A549 (cell line): Measurements from ENCODE around the gene GCNT2. TPM values are rescaled to one million over a fixed set of nuclear protein-coding genes. Genes with fewer than 3 reads are reported as not detected.

Source experiments
- ATAC-seq, 2 experiments: fragments of 200-7000 bp in 1 of 2; fragments of >200 bp in 1 of 2; cut with Nextera tagmentation in 1 of 2; cut with Tn5 transposase in 1 of 2; 3 replicates each; pipeline versions ENCODE4 v1.8.0 to v1.9.1; 2018 to 2020; ENCODE audit warnings: mild to moderate bottlenecking in 1 of 2, moderate library complexity in 1 of 2
- CTCF ChIA-PET: fragments of 300-600 bp; sonication (Branson Sonifier 250); formaldehyde crosslinking; extraction: SDS; loops from one replicate; lab custom pipeline; 2021; ENCODE audit warnings: antibody characterized with exemption, inconsistent platforms; lab: Yijun Ruan, JAX
- POLR2A ChIA-PET: fragments of 350-600 bp; formaldehyde crosslinking; extraction: SDS; loops from one replicate; lab custom pipeline; 2021; ENCODE audit warnings: antibody characterized with exemption, inconsistent platforms; lab: Yijun Ruan, JAX
- DNase-seq, 2 experiments: peaks; one replicate each; pipeline versions ENCODE4 v3.0.0 to v3.0.0-alpha.2; 2011 to 2016; ENCODE audit warnings: low read depth in 1 of 2, low spot score in 1 of 2
- FAIRE-seq: peaks from 2 replicates; lab custom pipeline; 2011; peaks lifted over from hg19 to GRCh38; lab: Jason Lieb, UNC
- H3K27ac ChIP-seq, 2 experiments: fragments of >200 bp; sonication (Bioruptor Twin); formaldehyde crosslinking; 3 replicates each; pipeline ENCODE4 v1.5.1; 2016 to 2017
- H3K4me1 ChIP-seq: fragments of >200 bp; sonication (Bioruptor Twin); formaldehyde crosslinking; 3 replicates; pipeline ENCODE4 v1.6.1; 2016
- H3K4me2 ChIP-seq: fragments of >200 bp; sonication (Bioruptor Twin); formaldehyde crosslinking; 3 replicates; pipeline ENCODE4 v1.6.1; 2016
- H3K4me3 ChIP-seq: fragments of >200 bp; sonication (Bioruptor Twin); formaldehyde crosslinking; 3 replicates; pipeline ENCODE4 v1.5.1; 2016
- H3K9me3 ChIP-seq: fragments of >200 bp; sonication (Bioruptor Twin); formaldehyde crosslinking; 3 replicates; pipeline ENCODE4 v1.6.1; 2016
- CBX2 ChIP-seq: fragments of 200-600 bp; sonication (generic); IDR thresholded peaks from 2 replicates; pipeline ENCODE4 v1.6.1; 2016; ENCODE audit warnings: low read depth, mild to moderate bottlenecking, borderline replicate concordance
- CHD4 ChIP-seq: fragments of 200-600 bp; sonication (generic); IDR thresholded peaks from 2 replicates; pipeline ENCODE4 v1.6.1; 2016; ENCODE audit warnings: antibody characterized with exemption, mild to moderate bottlenecking, borderline replicate concordance
- EHMT2 ChIP-seq: fragments of 200-600 bp; sonication (generic); IDR thresholded peaks from 2 replicates; pipeline ENCODE4 v1.6.1; 2016; ENCODE audit warnings: antibody characterized with exemption, low read depth, mild to moderate bottlenecking, moderate library complexity
- ESRRA ChIP-seq: fragments of 150-350 bp; IDR thresholded peaks from 2 replicates; pipeline ENCODE4 v1.6.1; 2014; ENCODE audit warnings: mild to moderate bottlenecking, low read length, borderline replicate concordance
- FOSL2 ChIP-seq, 2 experiments: fragments of 450-650 bp in 1 of 2; fragments of >200 bp in 1 of 2; sonication (Bioruptor Twin) in 1 of 2; formaldehyde crosslinking; IDR thresholded peaks; 2 replicates each; pipeline versions ENCODE4 v1.5.0 to v1.6.1; 2016 to 2020; ENCODE audit warnings: mild to moderate bottlenecking in 1 of 2, moderate library complexity in 1 of 2
- HDAC2 ChIP-seq: fragments of 200-600 bp; sonication (generic); IDR thresholded peaks from 2 replicates; pipeline ENCODE4 v1.6.1; 2016
- HOXA7 ChIP-seq: fragments of 250-450 bp; sonication (Bioruptor Pico); IDR thresholded peaks from 2 replicates; pipeline ENCODE4 v1.5.0; 2020; ENCODE audit warnings: mild to moderate bottlenecking, moderate library complexity
- HOXB13 ChIP-seq: fragments of 250-450 bp; sonication (Bioruptor Pico); IDR thresholded peaks from 2 replicates; pipeline ENCODE4 v1.5.0; 2020; ENCODE audit warnings: low read depth, mild to moderate bottlenecking, moderate library complexity
- HOXB5 ChIP-seq: fragments of 250-450 bp; sonication (Bioruptor Pico); IDR thresholded peaks from 2 replicates; pipeline ENCODE4 v1.5.0; 2020; ENCODE audit warnings: mild to moderate bottlenecking, moderate library complexity
- KDM1A ChIP-seq: fragments of 200-600 bp; sonication (generic); IDR thresholded peaks from 2 replicates; pipeline ENCODE4 v1.6.1; 2016; ENCODE audit warnings: low read depth, mild to moderate bottlenecking
- MAZ ChIP-seq: fragments of 150-350 bp; IDR thresholded peaks from 2 replicates; pipeline ENCODE4 v1.6.1; 2014; ENCODE audit warnings: antibody characterized with exemption, low read depth, low read length, borderline replicate concordance
- NR3C1 ChIP-seq: fragments of >200 bp; sonication (Bioruptor Twin); formaldehyde crosslinking; IDR thresholded peaks from 3 replicates; pipeline ENCODE4 v1.6.1; 2017
- POLR2AphosphoS2 ChIP-seq: conservative IDR thresholded peaks from 2 replicates; pipeline ENCODE4 v1.6.1; 2012; ENCODE audit warnings: low read length, improper control_type of control experiment, inconsistent platforms
- RNF2 ChIP-seq: fragments of 200-600 bp; sonication (generic); IDR thresholded peaks from 2 replicates; pipeline ENCODE4 v1.6.1; 2016; ENCODE audit warnings: low read depth, mild to moderate bottlenecking, antibody characterized with exemption, moderate library complexity, borderline replicate concordance
- SMC3 ChIP-seq: fragments of >200 bp; sonication (Bioruptor Twin); formaldehyde crosslinking; IDR thresholded peaks from 3 replicates; pipeline ENCODE4 v1.6.1; 2018; ENCODE audit warnings: inconsistent platforms
- SREBF2 ChIP-seq: fragments of 450-650 bp; IDR thresholded peaks from 2 replicates; pipeline ENCODE4 v1.6.1; 2014; ENCODE audit warnings: mild to moderate bottlenecking, moderate library complexity
- ZC3H11A ChIP-seq: fragments of 450-650 bp; IDR thresholded peaks from 2 replicates; pipeline ENCODE4 v1.6.1; 2014; ENCODE audit warnings: antibody characterized with exemption, mild to moderate bottlenecking
- ZNF302 ChIP-seq: fragments of 250-450 bp; sonication (Bioruptor Pico); IDR thresholded peaks from 2 replicates; pipeline ENCODE4 v1.9.0; 2021; ENCODE audit warnings: inconsistent platforms, mild to moderate bottlenecking, moderate library complexity
- WGBS: methylation state at CpG from one replicate; pipeline ENCODE4 v1.1.6; 2017; ENCODE audit errors: missing lambda C conversion rate; 5-methylcytosine and 5-hydroxymethylcytosine counted together
- polyA plus RNA-seq, 4 experiments: library from polyadenylated mRNA; depleted of rRNA in 3 of 4; stranded (reverse); fragments of >200 nt; fragmentation: RNase III in 1 of 4; extraction: RNeasy Plus Mini Kit Qiagen cat#74134 plus additional on column Dnase treatment in 1 of 4; gene quantifications; 2 replicates in 3 of 4; 3 replicates in 1 of 4; pipeline ENCODE4 v1.2.3, GENCODE V29; 2011 to 2017
- TF ChIP-seq, protein P1 (sequence below): fragments of >200 bp; sonication (Bioruptor Twin); formaldehyde crosslinking; IDR thresholded peaks from 2 replicates; pipeline ENCODE4 v1.6.1; 2016
- TF ChIP-seq, protein P2 (sequence below): IDR thresholded peaks from 2 replicates; pipeline ENCODE4 v1.6.1; 2012
- TF ChIP-seq, protein P3 (sequence below): IDR thresholded peaks from 2 replicates; pipeline ENCODE4 v1.6.1; 2012
- TF ChIP-seq, protein P4 (sequence below): fragments of 250-450 bp; sonication (Bioruptor Pico); IDR thresholded peaks from 2 replicates; pipeline ENCODE4 v1.5.0; 2021; ENCODE audit warnings: mild to moderate bottlenecking, moderate library complexity, borderline replicate concordance
- TF ChIP-seq, protein P5 (sequence below): fragments of 450-650 bp; IDR thresholded peaks from 2 replicates; pipeline ENCODE4 v1.6.1; 2014; ENCODE audit warnings: antibody characterized with exemption
- TF ChIP-seq, protein P6 (sequence below): fragments of >200 bp; sonication (Bioruptor Twin); formaldehyde crosslinking; IDR thresholded peaks from 3 replicates; pipeline ENCODE4 v1.6.1; 2016

Gene GCNT2
- polyA plus RNA-seq, 2 of the 4 experiments (the other 2 are of a cell fraction), result 19.4 to 24.3 TPM

DNA sequence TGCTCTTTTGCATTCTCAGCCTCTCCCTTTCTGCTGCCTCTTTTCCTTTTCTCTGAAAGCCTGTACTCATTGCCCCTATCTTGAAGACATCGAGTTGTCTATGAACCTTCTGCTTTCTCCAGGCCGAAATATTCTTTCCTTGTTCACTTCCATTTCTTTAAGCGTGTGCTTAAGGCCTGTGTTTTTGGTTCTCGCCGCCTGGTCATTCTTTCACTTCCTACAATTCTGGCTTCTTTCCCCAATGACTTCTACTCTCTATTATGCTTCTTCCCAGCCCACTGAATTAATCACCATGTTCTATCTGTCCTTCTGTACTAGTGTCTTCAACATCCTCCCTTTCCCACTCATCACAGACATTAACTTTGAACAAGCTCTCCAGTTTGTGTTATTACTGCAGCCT is 103.7 kb downstream of the GCNT2 start:
- no peak for ATAC-seq
- Histone ChIP-seq H3K4me1 (no peaks in the 10 kb centered on the region), H3K9me3 (no peaks in the 10 kb centered on the region), H3K4me2 (no peak overlapping the region), H3K4me3 (no peak overlapping the region), H3K27ac (no peak overlapping the region)
- TF ChIP-seq FOSL2 (IDR thresholded peaks at IDR 0.05) (no peak), FOSL2 (CRISPR knock-in tag; IDR thresholded peaks at IDR 0.05) (no peak), HOXB13 (no peak), ZC3H11A (no peak), ZNF302 (CRISPR knock-in tag) (no peak), CBX2 (no peak), NR3C1 (no peak), EHMT2 (no peak), SMC3 (no peak), RNF2 (no peak), POLR2AphosphoS2 (no peak), MAZ (no peak), KDM1A (no peak), CHD4 (no peak), HOXA7 (no peak), HOXB5 (CRISPR knock-in tag) (no peak)
- TF ChIP-seq, protein P1, sequence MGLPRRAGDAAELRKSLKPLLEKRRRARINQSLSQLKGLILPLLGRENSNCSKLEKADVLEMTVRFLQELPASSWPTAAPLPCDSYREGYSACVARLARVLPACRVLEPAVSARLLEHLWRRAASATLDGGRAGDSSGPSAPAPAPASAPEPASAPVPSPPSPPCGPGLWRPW, result no peak
- TF ChIP-seq, protein P2, sequence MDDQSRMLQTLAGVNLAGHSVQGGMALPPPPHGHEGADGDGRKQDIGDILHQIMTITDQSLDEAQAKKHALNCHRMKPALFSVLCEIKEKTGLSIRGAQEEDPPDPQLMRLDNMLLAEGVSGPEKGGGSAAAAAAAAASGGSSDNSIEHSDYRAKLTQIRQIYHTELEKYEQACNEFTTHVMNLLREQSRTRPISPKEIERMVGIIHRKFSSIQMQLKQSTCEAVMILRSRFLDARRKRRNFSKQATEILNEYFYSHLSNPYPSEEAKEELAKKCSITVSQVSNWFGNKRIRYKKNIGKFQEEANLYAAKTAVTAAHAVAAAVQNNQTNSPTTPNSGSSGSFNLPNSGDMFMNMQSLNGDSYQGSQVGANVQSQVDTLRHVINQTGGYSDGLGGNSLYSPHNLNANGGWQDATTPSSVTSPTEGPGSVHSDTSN, result no peak
- TF ChIP-seq, protein P3, sequence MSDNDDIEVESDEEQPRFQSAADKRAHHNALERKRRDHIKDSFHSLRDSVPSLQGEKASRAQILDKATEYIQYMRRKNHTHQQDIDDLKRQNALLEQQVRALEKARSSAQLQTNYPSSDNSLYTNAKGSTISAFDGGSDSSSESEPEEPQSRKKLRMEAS, result no peak
- TF ChIP-seq, protein P4, sequence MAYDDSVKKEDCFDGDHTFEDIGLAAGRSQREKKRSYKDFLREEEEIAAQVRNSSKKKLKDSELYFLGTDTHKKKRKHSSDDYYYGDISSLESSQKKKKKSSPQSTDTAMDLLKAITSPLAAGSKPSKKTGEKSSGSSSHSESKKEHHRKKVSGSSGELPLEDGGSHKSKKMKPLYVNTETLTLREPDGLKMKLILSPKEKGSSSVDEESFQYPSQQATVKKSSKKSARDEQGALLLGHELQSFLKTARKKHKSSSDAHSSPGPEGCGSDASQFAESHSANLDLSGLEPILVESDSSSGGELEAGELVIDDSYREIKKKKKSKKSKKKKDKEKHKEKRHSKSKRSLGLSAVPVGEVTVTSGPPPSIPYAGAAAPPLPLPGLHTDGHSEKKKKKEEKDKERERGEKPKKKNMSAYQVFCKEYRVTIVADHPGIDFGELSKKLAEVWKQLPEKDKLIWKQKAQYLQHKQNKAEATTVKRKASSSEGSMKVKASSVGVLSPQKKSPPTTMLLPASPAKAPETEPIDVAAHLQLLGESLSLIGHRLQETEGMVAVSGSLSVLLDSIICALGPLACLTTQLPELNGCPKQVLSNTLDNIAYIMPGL (CRISPR knock-in tag), result no peak
- TF ChIP-seq, protein P5, sequence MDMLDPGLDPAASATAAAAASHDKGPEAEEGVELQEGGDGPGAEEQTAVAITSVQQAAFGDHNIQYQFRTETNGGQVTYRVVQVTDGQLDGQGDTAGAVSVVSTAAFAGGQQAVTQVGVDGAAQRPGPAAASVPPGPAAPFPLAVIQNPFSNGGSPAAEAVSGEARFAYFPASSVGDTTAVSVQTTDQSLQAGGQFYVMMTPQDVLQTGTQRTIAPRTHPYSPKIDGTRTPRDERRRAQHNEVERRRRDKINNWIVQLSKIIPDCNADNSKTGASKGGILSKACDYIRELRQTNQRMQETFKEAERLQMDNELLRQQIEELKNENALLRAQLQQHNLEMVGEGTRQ, result no peak
- no peak for DNase-seq
- no peak for FAIRE-seq
- WGBS, result 97% methylated on average over 5 of the region's 5 CpGs
- CTCF ChIA-PET, result no interaction called here
- POLR2A ChIA-PET, result no interaction called here

DNA sequence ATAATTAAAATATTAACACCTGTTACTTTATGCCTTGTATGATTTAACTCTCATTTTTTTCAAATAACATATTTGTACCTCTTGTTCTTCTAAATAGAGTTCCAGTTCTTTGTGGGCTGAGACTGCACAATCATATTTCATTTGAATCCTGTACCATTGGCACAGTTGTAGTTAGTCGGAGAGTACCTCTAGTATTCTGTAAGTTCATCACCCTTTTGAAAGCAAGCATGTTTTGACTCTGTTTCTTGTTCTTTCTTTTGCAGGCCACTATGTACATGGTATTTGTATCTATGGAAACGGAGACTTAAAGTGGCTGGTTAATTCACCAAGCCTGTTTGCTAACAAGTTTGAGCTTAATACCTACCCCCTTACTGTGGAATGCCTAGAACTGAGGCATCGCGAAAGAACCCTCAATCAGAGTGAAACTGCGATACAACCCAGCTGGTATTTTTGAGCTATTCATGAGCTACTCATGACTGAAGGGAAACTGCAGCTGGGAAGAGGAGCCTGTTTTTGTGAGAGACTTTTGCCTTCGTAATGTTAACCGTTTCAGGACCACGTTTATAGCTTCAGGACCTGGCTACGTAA is 105.1 kb downstream of the GCNT2 start:
- ATAC-seq (no peak), DNase-seq (no peak), FAIRE-seq (no peak)
- CTCF ChIA-PET, result no interaction called here
- H3K4me3 ChIP-seq, result no peak overlapping the region
- POLR2A ChIA-PET, result no interaction called here
- H3K9me3 ChIP-seq, result no peaks in the 10 kb centered on the region
- H3K27ac ChIP-seq, result no peak overlapping the region
- WGBS, result 92% methylated on average over 9 of the region's 9 CpGs
- TF ChIP-seq, protein P4 (CRISPR knock-in tag), result no peak
- TF ChIP-seq, protein P6, sequence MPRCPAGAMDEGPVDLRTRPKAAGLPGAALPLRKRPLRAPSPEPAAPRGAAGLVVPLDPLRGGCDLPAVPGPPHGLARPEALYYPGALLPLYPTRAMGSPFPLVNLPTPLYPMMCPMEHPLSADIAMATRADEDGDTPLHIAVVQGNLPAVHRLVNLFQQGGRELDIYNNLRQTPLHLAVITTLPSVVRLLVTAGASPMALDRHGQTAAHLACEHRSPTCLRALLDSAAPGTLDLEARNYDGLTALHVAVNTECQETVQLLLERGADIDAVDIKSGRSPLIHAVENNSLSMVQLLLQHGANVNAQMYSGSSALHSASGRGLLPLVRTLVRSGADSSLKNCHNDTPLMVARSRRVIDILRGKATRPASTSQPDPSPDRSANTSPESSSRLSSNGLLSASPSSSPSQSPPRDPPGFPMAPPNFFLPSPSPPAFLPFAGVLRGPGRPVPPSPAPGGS, result no peak
- TF ChIP-seq HOXB13, result no peak
- no peak for TF ChIP-seq ZNF302 (CRISPR knock-in tag)
- no peak for TF ChIP-seq SREBF2
- TF ChIP-seq HDAC2, result no peak
- no peak for TF ChIP-seq ESRRA
- TF ChIP-seq ZC3H11A, result no peak
- TF ChIP-seq, protein P2, result no peak
- H3K4me2 ChIP-seq, result no peak overlapping the region
- no peaks in the 10 kb centered on the region for H3K4me1 ChIP-seq
